Astrocyte (in vitro differentiated cells and primary cell): ENCODE measurements around the gene DYSF. TPM values are rescaled to one million over a fixed set of nuclear protein-coding genes. Genes with fewer than 3 reads are reported as not detected.
A peak's percentile ranks its signal among the peaks of the same experiment; 100 is the strongest.

Experiments used
- DNase-seq: peaks from one replicate; pipeline ENCODE4 v3.0.0-alpha.2; 2010; ENCODE audit warnings: low read depth
- FAIRE-seq: peaks from 2 replicates; lab custom pipeline; 2011; peaks lifted over from hg19 to GRCh38; lab: Jason Lieb, UNC
- H2AFZ ChIP-seq: 2 replicates; pipeline ENCODE4 v1.6.0; 2012; ENCODE audit warnings: low read depth, low read length, inconsistent platforms
- H3K27ac ChIP-seq: 2 replicates; pipeline ENCODE4 v1.5.1; 2011; ENCODE audit warnings: low read depth, low read length, inconsistent platforms
- H3K27me3 ChIP-seq: 2 replicates; pipeline ENCODE4 v1.6.0; 2011; ENCODE audit warnings: low read length, inconsistent platforms; ENCODE audit not compliant: insufficient read depth
- H3K36me3 ChIP-seq: 2 replicates; pipeline ENCODE4 v1.5.1; 2011; ENCODE audit warnings: low read length, inconsistent platforms; ENCODE audit not compliant: insufficient read depth
- H3K4me1 ChIP-seq: 2 replicates; pipeline ENCODE4 v1.5.1; 2011; ENCODE audit warnings: low read length, inconsistent platforms; ENCODE audit not compliant: insufficient read depth
- H3K4me2 ChIP-seq: 2 replicates; pipeline ENCODE4 v1.6.0; 2012; ENCODE audit warnings: low read length, inconsistent platforms
- H3K4me3 ChIP-seq: 2 replicates; pipeline ENCODE4 v1.5.1; 2011; ENCODE audit warnings: low read depth, mild to moderate bottlenecking, low read length, inconsistent platforms; ENCODE audit not compliant: insufficient read depth
- H3K79me2 ChIP-seq: 2 replicates; pipeline ENCODE4 v1.6.0; 2012; ENCODE audit warnings: mild to moderate bottlenecking, low read length, inconsistent platforms; ENCODE audit not compliant: insufficient read depth
- H3K9ac ChIP-seq: 2 replicates; pipeline ENCODE4 v1.6.0; 2012; ENCODE audit warnings: mild to moderate bottlenecking, low read length, inconsistent platforms
- H3K9me3 ChIP-seq: 2 replicates; pipeline ENCODE4 v1.5.1; 2012; ENCODE audit warnings: low read depth, mild to moderate bottlenecking, low read length, inconsistent platforms; ENCODE audit not compliant: insufficient read depth
- H4K20me1 ChIP-seq: 2 replicates; pipeline ENCODE4 v1.6.0; 2012; ENCODE audit warnings: low read length, inconsistent platforms; ENCODE audit not compliant: insufficient read depth
- H3K27ac Mint-ChIP-seq: one replicate; pipeline ENCODE4 v1.8.0; 2021; ENCODE audit warnings: mild to moderate bottlenecking, mixed read lengths; ENCODE audit not compliant: unreplicated experiment
- H3K27me3 Mint-ChIP-seq: one replicate; pipeline ENCODE4 v1.8.0; 2021; ENCODE audit warnings: low read depth, mixed read lengths; ENCODE audit not compliant: unreplicated experiment
- H3K36me3 Mint-ChIP-seq: one replicate; pipeline ENCODE4 v1.8.0; 2021; ENCODE audit warnings: low read depth, mixed read lengths; ENCODE audit not compliant: unreplicated experiment
- H3K4me1 Mint-ChIP-seq: one replicate; pipeline ENCODE4 v1.8.0; 2021; ENCODE audit warnings: low read depth, mixed read lengths; ENCODE audit not compliant: unreplicated experiment
- H3K4me3 Mint-ChIP-seq: one replicate; pipeline ENCODE4 v1.8.0; 2021; ENCODE audit warnings: mild to moderate bottlenecking, moderate library complexity, mixed read lengths; ENCODE audit not compliant: unreplicated experiment
- H3K9me3 Mint-ChIP-seq: one replicate; pipeline ENCODE4 v1.8.0; 2021; ENCODE audit warnings: mild to moderate bottlenecking, mixed read lengths; ENCODE audit not compliant: unreplicated experiment
- EZH2 ChIP-seq: IDR thresholded peaks from 2 replicates; pipeline ENCODE4 v1.6.1; 2012; ENCODE audit warnings: mild to moderate bottlenecking, low read length, inconsistent platforms; ENCODE audit not compliant: insufficient read depth
- total RNA-seq: library from RNA; stranded (reverse); gene quantifications from 2 replicates; pipeline ENCODE4 v1.2.1, GENCODE V29; 2021
- TF ChIP-seq, protein P1 (sequence below): IDR thresholded peaks from 2 replicates; pipeline ENCODE4 v1.5.1; 2011; ENCODE audit warnings: low read depth, mild to moderate bottlenecking, inconsistent platforms, low read length, moderate library complexity; ENCODE audit not compliant: insufficient read depth

The DYSF gene
- total RNA-seq, 1 donor from 2014 or later, result 123 TPM

DNA sequence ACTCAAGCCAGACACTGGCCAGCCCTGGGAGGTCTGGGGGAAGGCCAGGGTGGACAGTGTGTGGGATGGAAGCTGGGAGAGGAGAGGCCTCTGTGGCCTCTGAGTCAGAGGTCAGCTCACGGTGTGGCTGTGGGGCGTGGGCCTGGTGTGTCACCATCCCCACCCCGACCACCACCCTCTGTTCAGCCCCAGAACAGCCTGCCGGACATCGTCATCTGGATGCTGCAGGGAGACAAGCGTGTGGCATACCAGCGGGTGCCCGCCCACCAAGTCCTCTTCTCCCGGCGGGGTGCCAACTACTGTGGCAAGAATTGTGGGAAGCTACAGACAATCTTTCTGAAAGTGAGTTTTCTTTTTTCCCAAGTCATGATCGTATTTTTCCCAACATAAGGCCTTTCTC, 110.5 kb downstream of the DYSF start:
- Mint-ChIP-seq H3K4me3 (no peak overlapping the region), H3K27me3 (no peaks in the 10 kb centered on the region), H3K4me1 (peaks cover 47% of the 10 kb centered on the region), H3K9me3 (no peaks in the 10 kb centered on the region), H3K36me3 (peaks cover 26% of the 10 kb centered on the region), H3K27ac (peak overlapping the region; percentile 66)
- TF ChIP-seq EZH2, result no peak
- TF ChIP-seq, protein P1, sequence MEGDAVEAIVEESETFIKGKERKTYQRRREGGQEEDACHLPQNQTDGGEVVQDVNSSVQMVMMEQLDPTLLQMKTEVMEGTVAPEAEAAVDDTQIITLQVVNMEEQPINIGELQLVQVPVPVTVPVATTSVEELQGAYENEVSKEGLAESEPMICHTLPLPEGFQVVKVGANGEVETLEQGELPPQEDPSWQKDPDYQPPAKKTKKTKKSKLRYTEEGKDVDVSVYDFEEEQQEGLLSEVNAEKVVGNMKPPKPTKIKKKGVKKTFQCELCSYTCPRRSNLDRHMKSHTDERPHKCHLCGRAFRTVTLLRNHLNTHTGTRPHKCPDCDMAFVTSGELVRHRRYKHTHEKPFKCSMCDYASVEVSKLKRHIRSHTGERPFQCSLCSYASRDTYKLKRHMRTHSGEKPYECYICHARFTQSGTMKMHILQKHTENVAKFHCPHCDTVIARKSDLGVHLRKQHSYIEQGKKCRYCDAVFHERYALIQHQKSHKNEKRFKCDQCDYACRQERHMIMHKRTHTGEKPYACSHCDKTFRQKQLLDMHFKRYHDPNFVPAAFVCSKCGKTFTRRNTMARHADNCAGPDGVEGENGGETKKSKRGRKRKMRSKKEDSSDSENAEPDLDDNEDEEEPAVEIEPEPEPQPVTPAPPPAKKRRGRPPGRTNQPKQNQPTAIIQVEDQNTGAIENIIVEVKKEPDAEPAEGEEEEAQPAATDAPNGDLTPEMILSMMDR, result no peak
- Histone ChIP-seq H3K27ac (no peak overlapping the region), H3K79me2 (no peaks in the 10 kb centered on the region), H3K4me1 (no peaks in the 10 kb centered on the region), H4K20me1 (no peaks in the 10 kb centered on the region), H3K27me3 (no peaks in the 10 kb centered on the region), H2AFZ (no peak overlapping the region), H3K4me2 (no peak overlapping the region), H3K9me3 (no peaks in the 10 kb centered on the region), H3K4me3 (no peak overlapping the region), H3K9ac (no peak overlapping the region), H3K36me3 (no peaks in the 10 kb centered on the region)
- no peak for FAIRE-seq
- DNase-seq, result no peak

DNA sequence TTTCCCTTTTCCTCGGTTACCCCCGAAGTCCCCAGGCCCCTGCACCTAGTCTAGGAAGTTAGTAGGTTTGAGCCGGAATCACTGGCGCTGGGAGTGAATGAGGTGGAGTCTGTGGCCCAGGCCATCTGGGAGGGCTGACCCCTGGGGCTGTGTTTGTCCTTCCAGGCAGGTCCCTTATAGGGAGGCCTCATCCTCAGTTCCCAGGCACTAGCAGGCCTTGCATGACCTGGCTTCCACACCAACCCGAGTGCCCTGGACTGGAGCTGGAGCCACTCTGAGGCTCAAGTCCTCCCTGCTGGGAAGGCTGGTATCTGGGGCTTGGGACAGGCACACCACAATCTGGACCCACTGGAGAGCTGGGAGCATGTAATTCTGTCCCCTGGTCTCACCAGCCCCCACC, 111.0 kb downstream of the DYSF start:
- DNase-seq, result no peak
- TF ChIP-seq, protein P1, result no peak
- no peak for TF ChIP-seq EZH2
- no peaks in the 10 kb centered on the region for H3K27me3 ChIP-seq
- no peaks in the 10 kb centered on the region for H3K36me3 ChIP-seq
- no peaks in the 10 kb centered on the region for H3K79me2 ChIP-seq
- FAIRE-seq, result no peak
- H3K9me3 Mint-ChIP-seq, result no peaks in the 10 kb centered on the region
- no peak overlapping the region for H3K9ac ChIP-seq
- H3K4me1 Mint-ChIP-seq, result peaks cover 42% of the 10 kb centered on the region
- no peaks in the 10 kb centered on the region for H4K20me1 ChIP-seq
- H3K4me1 ChIP-seq, result no peaks in the 10 kb centered on the region
- H3K9me3 ChIP-seq, result no peaks in the 10 kb centered on the region
- H3K27ac Mint-ChIP-seq, result no peak overlapping the region
- no peak overlapping the region for H2AFZ ChIP-seq
- H3K4me2 ChIP-seq, result no peak overlapping the region
- no peak overlapping the region for H3K4me3 Mint-ChIP-seq
- H3K27ac ChIP-seq, result no peak overlapping the region
- H3K36me3 Mint-ChIP-seq, result peaks cover 26% of the 10 kb centered on the region
- no peaks in the 10 kb centered on the region for H3K27me3 Mint-ChIP-seq
- H3K4me3 ChIP-seq, result no peak overlapping the region

DNA sequence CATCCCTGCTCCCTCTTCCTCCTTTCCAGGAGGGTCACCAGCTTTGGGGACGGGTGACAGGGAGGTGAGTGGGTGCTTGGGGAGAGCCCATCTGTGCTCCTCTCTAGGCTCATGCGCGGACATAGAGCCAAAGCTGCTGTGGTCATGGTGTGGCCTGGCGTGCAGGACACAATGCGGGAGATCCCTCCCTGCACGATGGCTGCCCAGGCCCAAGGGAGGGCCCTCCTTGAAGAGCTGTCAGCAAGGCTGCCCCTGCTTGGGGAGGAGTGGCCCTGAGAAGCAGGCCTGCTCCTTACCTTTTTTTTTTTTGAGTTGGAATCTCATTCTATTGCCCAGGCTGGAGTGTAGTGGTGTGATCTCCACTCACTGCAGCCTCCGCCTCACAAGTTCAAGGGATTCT, 111.4 kb downstream of the DYSF start:
- H3K36me3 Mint-ChIP-seq, result peaks cover 28% of the 10 kb centered on the region
- Histone ChIP-seq H3K4me1 (no peaks in the 10 kb centered on the region), H3K27ac (no peak overlapping the region), H4K20me1 (no peaks in the 10 kb centered on the region), H3K9me3 (no peaks in the 10 kb centered on the region), H3K36me3 (no peaks in the 10 kb centered on the region), H3K27me3 (no peaks in the 10 kb centered on the region), H3K9ac (no peak overlapping the region), H3K4me2 (no peak overlapping the region), H2AFZ (no peak overlapping the region), H3K79me2 (no peaks in the 10 kb centered on the region), H3K4me3 (no peak overlapping the region)
- FAIRE-seq (no peak), DNase-seq (no peak)
- TF ChIP-seq, protein P1, result no peak
- TF ChIP-seq EZH2, result no peak
- no peak overlapping the region for H3K27ac Mint-ChIP-seq
- H3K27me3 Mint-ChIP-seq, result no peaks in the 10 kb centered on the region
- H3K4me1 Mint-ChIP-seq, result peaks cover 39% of the 10 kb centered on the region
- no peak overlapping the region for H3K4me3 Mint-ChIP-seq
- no peaks in the 10 kb centered on the region for H3K9me3 Mint-ChIP-seq
